MM.1S (cell line): ENCODE measurements around the gene CCDC27.

ENCODE experiments used
- DNase-seq: peaks from one replicate; pipeline ENCODE4 v3.0.0-alpha.2; 2015
- H2AFZ ChIP-seq: fragments of 300-600 bp; sonication (generic); 2 replicates; pipeline ENCODE4 v1.6.0; 2016; ENCODE audit warnings: antibody characterized with exemption, low read length
- H3F3A ChIP-seq: fragments of 300-600 bp; sonication (generic); 2 replicates; pipeline ENCODE4 v1.6.1; 2016; ENCODE audit warnings: mild to moderate bottlenecking, antibody characterized with exemption, low read length, moderate library complexity, mixed read lengths; ENCODE audit not compliant: insufficient read depth
- H3K27ac ChIP-seq: fragments of 300-600 bp; sonication (generic); 2 replicates; pipeline ENCODE4 v1.5.1; 2016; ENCODE audit warnings: mild to moderate bottlenecking, low read length
- H3K27me3 ChIP-seq: fragments of 300-600 bp; sonication (generic); replicated peaks from 2 replicates; pipeline ENCODE4 v1.6.0; 2016; ENCODE audit warnings: low read length; ENCODE audit not compliant: insufficient read depth
- H3K36me3 ChIP-seq: fragments of 300-600 bp; sonication (generic); replicated peaks from 2 replicates; pipeline ENCODE4 v1.6.1; 2016; ENCODE audit warnings: mild to moderate bottlenecking, low read length, mixed read lengths; ENCODE audit not compliant: insufficient read depth
- H3K4me1 ChIP-seq: fragments of 300-600 bp; sonication (generic); 2 replicates; pipeline ENCODE4 v1.6.1; 2016; ENCODE audit warnings: low read length, mixed read lengths
- H3K4me2 ChIP-seq: fragments of 300-600 bp; sonication (generic); 2 replicates; pipeline ENCODE4 v1.6.0; 2016; ENCODE audit warnings: low read depth, low read length
- H3K4me3 ChIP-seq: fragments of 300-600 bp; sonication (generic); 2 replicates; pipeline ENCODE4 v1.5.1; 2016; ENCODE audit warnings: low read length, mixed read lengths
- H3K79me2 ChIP-seq: fragments of 300-600 bp; sonication (generic); 2 replicates; pipeline ENCODE4 v1.6.1; 2016; ENCODE audit warnings: mixed run types, low read length, mixed read lengths
- H3K9ac ChIP-seq: fragments of 300-600 bp; sonication (generic); 2 replicates; pipeline ENCODE4 v1.6.1; 2016; ENCODE audit warnings: low read length, mixed read lengths
- H3K9me2 ChIP-seq: fragments of 300-600 bp; sonication (generic); replicated peaks from 2 replicates; pipeline ENCODE4 v1.6.1; 2016; ENCODE audit warnings: mild to moderate bottlenecking, low read length, mixed read lengths; ENCODE audit not compliant: insufficient read depth
- H3K9me3 ChIP-seq: fragments of 300-600 bp; sonication (generic); replicated peaks from 2 replicates; pipeline ENCODE4 v1.6.1; 2016; ENCODE audit warnings: mild to moderate bottlenecking, low read length, mixed read lengths; ENCODE audit not compliant: insufficient read depth
- H4K20me1 ChIP-seq: fragments of 300-600 bp; sonication (generic); 2 replicates; pipeline ENCODE4 v1.6.1; 2016; ENCODE audit warnings: mild to moderate bottlenecking, low read length, moderate library complexity, mixed read lengths; ENCODE audit not compliant: insufficient read depth
- CTCF ChIP-seq: fragments of 300-600 bp; sonication (generic); IDR thresholded peaks from 2 replicates; pipeline ENCODE4 v1.5.1; 2016; ENCODE audit warnings: antibody characterized with exemption, low read length, mixed read lengths
- EZH2 ChIP-seq: fragments of 300-600 bp; sonication (generic); optimal IDR thresholded peaks from 2 replicates; pipeline ENCODE3; 2017; ENCODE audit warnings: low read depth, mild to moderate bottlenecking, antibody characterized with exemption, low read length, mixed read lengths
- EZH2phosphoT487 ChIP-seq: fragments of 300-600 bp; sonication (generic); IDR thresholded peaks from 2 replicates; pipeline ENCODE4 v1.6.1; 2018; ENCODE audit warnings: antibody characterized with exemption, low read length

The CCDC27 gene

GRCh38 chr1:3786468-3787348 lies 34.5 kb downstream of the CCDC27 start:
- Histone ChIP-seq H3K9ac (no peak overlapping the region), H3K4me2 (no peak overlapping the region), H3K4me1 (no peaks in the 10 kb centered on the region), H3K36me3 (0 out of 2 replicates have a peak, but pooled peaks cover 5% of the 10 kb centered on the region), H3K4me3 (no peak overlapping the region), H3F3A (no peaks in the 10 kb centered on the region), H2AFZ (no peak overlapping the region), H3K9me2 (no peaks in the 10 kb centered on the region), H4K20me1 (no peaks in the 10 kb centered on the region), H3K79me2 (peaks cover 40% of the 10 kb centered on the region), H3K9me3 (no peaks in the 10 kb centered on the region), H3K27ac (no peak overlapping the region), H3K27me3 (no peaks in the 10 kb centered on the region)
- no peak for DNase-seq
- TF ChIP-seq CTCF (no peak), EZH2phosphoT487 (no peak), EZH2 (no peak)

DNA sequence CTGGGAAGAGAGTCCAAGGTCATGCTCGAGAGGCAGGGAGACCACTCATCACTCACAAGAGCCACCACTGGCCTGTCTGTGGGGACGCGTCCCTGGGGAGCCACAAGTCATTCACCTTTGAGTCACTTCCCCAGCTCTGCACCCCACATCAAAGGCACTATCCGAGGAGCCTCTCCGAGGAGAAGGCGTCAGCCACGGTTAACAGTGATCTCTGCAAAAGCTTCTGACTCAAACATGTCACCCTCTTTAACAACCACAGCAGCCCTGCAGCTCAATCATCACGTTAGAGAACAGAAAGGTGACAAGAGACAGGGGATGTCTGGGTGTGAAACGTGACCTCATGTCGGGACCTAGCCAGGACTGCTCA lies 35.1 kb downstream of the CCDC27 start:
- no peaks in the 10 kb centered on the region for H4K20me1 ChIP-seq
- TF ChIP-seq EZH2phosphoT487 (no peak), EZH2 (no peak), CTCF (no peak)
- no peak for DNase-seq

GRCh38 chr1:3787745-3788605 lies 35.7 kb downstream of the CCDC27 start:
- H4K20me1 ChIP-seq: no peaks in the 10 kb centered on the region
- DNase-seq: no peak
- no peak overlapping the region for H3K4me2 ChIP-seq
- no peaks in the 10 kb centered on the region for H3K9me2 ChIP-seq
- no peak overlapping the region for H3K27ac ChIP-seq
- no peaks in the 10 kb centered on the region for H3F3A ChIP-seq
- H3K79me2 ChIP-seq: peaks cover 52% of the 10 kb centered on the region
- no peaks in the 10 kb centered on the region for H3K4me1 ChIP-seq
- TF ChIP-seq EZH2phosphoT487 (no peak), CTCF (no peak), EZH2 (no peak)
- 0 out of 2 replicates have a peak, but pooled peaks cover 5% of the 10 kb centered on the region for H3K36me3 ChIP-seq
- no peaks in the 10 kb centered on the region for H3K27me3 ChIP-seq
- no peak overlapping the region for H2AFZ ChIP-seq
- H3K9me3 ChIP-seq: no peaks in the 10 kb centered on the region
- no peak overlapping the region for H3K4me3 ChIP-seq
- no peak overlapping the region for H3K9ac ChIP-seq

More for the DNA sequence above, 35.1 kb downstream of the CCDC27 start:
- Histone ChIP-seq H3K4me2 (no peak overlapping the region), H3K27ac (no peak overlapping the region), H3K9ac (no peak overlapping the region), H3K9me2 (no peaks in the 10 kb centered on the region), H2AFZ (no peak overlapping the region), H3K36me3 (0 out of 2 replicates have a peak, but pooled peaks cover 5% of the 10 kb centered on the region), H3K4me3 (no peak overlapping the region), H3K4me1 (no peaks in the 10 kb centered on the region), H3K9me3 (no peaks in the 10 kb centered on the region), H3K79me2 (peaks cover 46% of the 10 kb centered on the region), H3K27me3 (no peaks in the 10 kb centered on the region), H3F3A (no peaks in the 10 kb centered on the region)
